ENCODE measurements around the gene PDLIM1.
"Not testable (repeated sequence)": the region's sequence is repeated elsewhere in the genome, so short reads cannot be mapped to it uniquely, and the experiment has no call there.

The PDLIM1 gene

DNA sequence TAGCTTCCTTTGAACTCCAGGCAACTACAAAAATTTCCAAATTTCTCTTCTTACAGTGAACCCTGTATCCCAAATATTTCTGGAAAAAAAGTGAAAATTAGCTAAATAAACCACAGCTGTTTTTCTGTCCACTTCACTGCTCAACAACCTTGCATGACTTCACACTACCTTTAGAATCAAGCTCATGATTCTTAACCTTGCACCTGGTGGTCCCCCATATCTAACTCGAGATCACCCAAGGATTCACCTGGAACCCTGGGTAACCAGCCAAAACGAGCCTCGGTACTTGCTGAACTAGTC lies 47.5 kb downstream of the PDLIM1 start:
- H3K9me3 ChIP-seq (ENCODE audit: control insufficient read depth, low read length) = no peaks in the 10 kb centered on the region
- no peak overlapping the region for H3K4me3 ChIP-seq (ENCODE audit: insufficient read depth, low read depth, low read length, poor library complexity, severe bottlenecking)
- no peak overlapping the region for H3K27ac ChIP-seq (ENCODE audit: insufficient read depth, low read length, poor library complexity, severe bottlenecking)
- no peaks in the 10 kb centered on the region for H3K4me1 ChIP-seq (ENCODE audit: control insufficient read depth, insufficient read depth, low read length, poor library complexity, severe bottlenecking)
- H3K36me3 ChIP-seq (ENCODE audit: control insufficient read depth, insufficient read depth, low read length) = no peaks in the 10 kb centered on the region
- DNase-seq = no peak
- no peaks in the 10 kb centered on the region for H3K27me3 ChIP-seq (replicated peaks; ENCODE audit: control insufficient read depth, insufficient read depth, low read length, poor library complexity, severe bottlenecking)

DNA sequence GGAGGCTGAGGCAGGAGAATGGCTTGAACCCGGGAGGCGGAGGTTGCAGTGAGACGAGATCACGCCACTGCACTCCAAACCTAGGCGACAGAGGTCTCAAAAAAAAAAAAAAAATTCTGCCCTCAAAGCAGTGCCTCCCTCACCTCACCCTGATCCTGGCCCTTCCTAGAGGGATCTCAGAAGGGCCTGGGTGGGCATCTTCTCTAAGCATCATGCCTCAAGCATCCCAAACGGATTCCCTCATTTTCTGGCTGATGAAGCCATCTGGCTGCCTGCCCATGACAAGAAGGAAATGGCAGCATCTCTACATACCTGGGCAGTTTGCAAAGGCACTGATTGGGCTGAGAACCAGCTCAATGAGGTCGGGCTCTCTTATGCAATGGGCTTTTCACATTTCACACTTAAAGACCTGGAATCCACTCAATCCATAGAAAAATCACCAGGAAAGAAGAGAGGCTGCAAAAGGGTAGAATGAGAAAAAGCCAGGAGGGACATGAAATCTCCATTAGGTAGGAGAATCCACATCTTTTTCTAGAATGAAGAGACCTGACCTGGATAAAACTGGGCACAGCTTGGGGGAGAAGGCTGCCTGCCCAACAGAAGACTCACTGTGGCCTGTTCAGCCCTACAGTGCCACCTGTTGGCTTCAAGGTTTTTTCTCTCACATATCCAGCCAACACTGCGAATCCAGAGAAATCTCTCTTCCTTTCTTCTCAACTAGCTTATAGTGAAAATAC lies 48.1 kb downstream of the PDLIM1 start:
- H3K27me3 ChIP-seq (replicated peaks; ENCODE audit: control insufficient read depth, insufficient read depth, low read length, poor library complexity, severe bottlenecking) = no peaks in the 10 kb centered on the region
- H3K4me1 ChIP-seq (ENCODE audit: control insufficient read depth, insufficient read depth, low read length, poor library complexity, severe bottlenecking) = no peaks in the 10 kb centered on the region
- no peaks in the 10 kb centered on the region for H3K36me3 ChIP-seq (ENCODE audit: control insufficient read depth, insufficient read depth, low read length)
- no peak overlapping the region for H3K27ac ChIP-seq (ENCODE audit: insufficient read depth, low read length, poor library complexity, severe bottlenecking)
- no peaks in the 10 kb centered on the region for H3K9me3 ChIP-seq (ENCODE audit: control insufficient read depth, low read length)
- DNase-seq = no peak
- H3K4me3 ChIP-seq (ENCODE audit: insufficient read depth, low read depth, low read length, poor library complexity, severe bottlenecking) = no peak overlapping the region

DNA sequence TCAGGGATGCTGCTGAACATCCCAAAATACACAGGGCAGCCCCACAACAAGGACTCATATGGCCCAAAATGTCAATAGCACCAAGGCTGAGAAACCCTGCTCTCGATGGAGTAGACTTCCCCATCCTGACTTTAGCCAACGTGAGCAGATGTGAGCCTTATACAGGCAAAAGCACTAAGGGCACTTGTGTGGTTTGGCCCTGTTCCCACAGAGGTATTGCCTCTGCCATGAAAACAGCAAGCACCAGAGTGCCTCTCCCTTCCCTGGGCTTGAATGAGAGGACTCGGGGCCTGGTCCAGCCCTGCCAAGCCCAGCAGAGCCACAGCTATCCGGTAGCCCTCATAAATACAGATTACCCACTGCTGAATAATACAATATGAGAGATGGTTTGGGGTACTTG lies 49.3 kb downstream of the PDLIM1 start:
- Histone ChIP-seq H3K4me3 (ENCODE audit: insufficient read depth, low read depth, low read length, poor library complexity, severe bottlenecking) (no peak overlapping the region), H3K36me3 (ENCODE audit: control insufficient read depth, insufficient read depth, low read length) (no peaks in the 10 kb centered on the region)
- DNase-seq = no peak

DNA sequence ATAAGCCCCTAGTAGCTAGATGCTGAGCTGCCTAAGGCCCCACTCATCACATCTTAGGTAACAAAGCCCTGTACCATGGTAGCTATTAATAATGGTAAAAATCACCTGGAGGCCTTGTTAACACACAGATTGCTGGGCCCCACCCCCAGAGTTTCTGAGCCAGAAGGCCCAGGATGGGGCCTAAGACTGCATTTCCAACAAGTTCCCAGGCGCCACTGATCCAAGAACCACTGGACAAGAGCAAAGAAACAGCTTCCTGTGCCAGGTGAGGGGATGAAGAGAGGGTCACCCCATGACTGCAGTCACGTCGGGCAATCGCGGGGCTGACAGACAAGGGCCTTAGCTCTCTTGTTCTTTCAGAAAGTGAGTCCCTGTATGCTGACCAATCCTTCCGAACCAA lies 50.0 kb downstream of the PDLIM1 start:
- Histone ChIP-seq H3K27me3 (replicated peaks; ENCODE audit: control insufficient read depth, insufficient read depth, low read length, poor library complexity, severe bottlenecking) (no peaks in the 10 kb centered on the region), H3K9me3 (ENCODE audit: control insufficient read depth, low read length) (no peaks in the 10 kb centered on the region), H3K36me3 (ENCODE audit: control insufficient read depth, insufficient read depth, low read length) (no peaks in the 10 kb centered on the region), H3K4me3 (ENCODE audit: insufficient read depth, low read depth, low read length, poor library complexity, severe bottlenecking) (no peak overlapping the region), H3K27ac (ENCODE audit: insufficient read depth, low read length, poor library complexity, severe bottlenecking) (no peak overlapping the region), H3K4me1 (ENCODE audit: control insufficient read depth, insufficient read depth, low read length, poor library complexity, severe bottlenecking) (no peaks in the 10 kb centered on the region)
- DNase-seq = no peak

More for the DNA sequence above, 49.3 kb downstream of the PDLIM1 start:
- no peaks in the 10 kb centered on the region for H3K27me3 ChIP-seq (replicated peaks; ENCODE audit: control insufficient read depth, insufficient read depth, low read length, poor library complexity, severe bottlenecking)
- no peaks in the 10 kb centered on the region for H3K4me1 ChIP-seq (ENCODE audit: control insufficient read depth, insufficient read depth, low read length, poor library complexity, severe bottlenecking)
- no peaks in the 10 kb centered on the region for H3K9me3 ChIP-seq (ENCODE audit: control insufficient read depth, low read length)
- no peak overlapping the region for H3K27ac ChIP-seq (ENCODE audit: insufficient read depth, low read length, poor library complexity, severe bottlenecking)

DNA sequence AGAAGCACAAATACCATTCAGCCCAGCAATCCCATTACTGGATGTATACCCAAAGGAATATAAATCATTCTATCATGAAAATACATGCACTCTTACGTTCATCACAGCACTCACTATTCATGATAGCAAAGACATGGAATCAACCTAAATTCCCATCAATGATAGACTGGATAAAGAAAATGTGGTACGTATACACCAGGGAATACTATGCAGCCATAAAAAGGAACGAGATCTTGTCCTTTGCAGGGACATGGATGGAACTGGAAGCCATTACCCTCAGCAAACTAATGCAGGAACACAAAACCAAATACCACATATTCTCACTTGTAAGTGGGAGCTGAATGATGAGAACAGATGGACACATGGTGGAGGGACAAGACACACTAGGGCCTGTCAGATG lies 50.7 kb downstream of the PDLIM1 start:
- H3K4me1 ChIP-seq (ENCODE audit: control insufficient read depth, insufficient read depth, low read length, poor library complexity, severe bottlenecking); H3K9me3 ChIP-seq (ENCODE audit: control insufficient read depth, low read length); H3K27me3 ChIP-seq (replicated peaks; ENCODE audit: control insufficient read depth, insufficient read depth, low read length, poor library complexity, severe bottlenecking); H3K4me3 ChIP-seq (ENCODE audit: insufficient read depth, low read depth, low read length, poor library complexity, severe bottlenecking); H3K36me3 ChIP-seq (ENCODE audit: control insufficient read depth, insufficient read depth, low read length); DNase-seq; H3K27ac ChIP-seq (ENCODE audit: insufficient read depth, low read length, poor library complexity, severe bottlenecking): not testable (repeated sequence)

DNA sequence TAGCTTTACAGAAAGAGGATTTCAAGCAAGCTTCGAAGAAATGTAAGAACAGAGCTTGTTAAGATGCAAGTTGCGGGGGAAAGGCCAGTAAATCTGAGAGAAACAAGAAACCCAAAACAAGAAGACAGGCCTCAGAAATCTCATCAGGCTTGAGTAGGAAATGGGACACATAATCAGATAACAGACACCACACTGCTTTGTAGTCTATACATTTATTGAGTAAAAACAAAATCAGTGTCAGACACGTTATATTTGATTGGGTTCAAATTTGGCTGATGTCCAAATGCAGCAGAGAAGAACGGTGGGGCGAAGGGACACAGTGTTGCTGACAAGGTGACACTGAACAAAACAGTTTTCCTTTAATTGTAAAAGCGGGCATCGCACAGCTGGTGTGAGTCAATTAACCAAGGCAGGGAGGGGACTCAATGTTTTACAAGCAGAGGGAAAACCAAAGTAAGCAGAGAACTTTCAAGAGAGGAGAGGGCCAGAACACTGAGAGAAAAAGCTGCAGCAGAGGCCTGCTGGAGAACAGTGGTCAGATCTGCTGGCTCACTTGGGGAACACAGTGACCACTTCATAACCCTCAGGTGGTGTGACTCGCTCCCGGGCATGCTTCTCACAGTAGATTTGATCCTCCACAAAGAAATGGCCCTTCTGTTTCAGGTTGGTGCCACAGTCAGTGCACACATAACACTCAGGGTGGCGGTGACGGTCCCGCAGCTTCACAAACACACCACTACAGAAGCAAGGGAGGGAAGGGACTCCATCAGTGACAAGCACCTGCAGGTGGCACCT lies 53.2 kb downstream of the PDLIM1 start:
- H3K36me3 ChIP-seq (ENCODE audit: control insufficient read depth, insufficient read depth, low read length) = no peaks in the 10 kb centered on the region
- no peaks in the 10 kb centered on the region for H3K4me1 ChIP-seq (ENCODE audit: control insufficient read depth, insufficient read depth, low read length, poor library complexity, severe bottlenecking)
- no peak for DNase-seq
- no peaks in the 10 kb centered on the region for H3K27me3 ChIP-seq (replicated peaks; ENCODE audit: control insufficient read depth, insufficient read depth, low read length, poor library complexity, severe bottlenecking)
- no peak overlapping the region for H3K4me3 ChIP-seq (ENCODE audit: insufficient read depth, low read depth, low read length, poor library complexity, severe bottlenecking)
- H3K9me3 ChIP-seq (ENCODE audit: control insufficient read depth, low read length) = no peaks in the 10 kb centered on the region
- H3K27ac ChIP-seq (ENCODE audit: insufficient read depth, low read length, poor library complexity, severe bottlenecking) = no peak overlapping the region

DNA sequence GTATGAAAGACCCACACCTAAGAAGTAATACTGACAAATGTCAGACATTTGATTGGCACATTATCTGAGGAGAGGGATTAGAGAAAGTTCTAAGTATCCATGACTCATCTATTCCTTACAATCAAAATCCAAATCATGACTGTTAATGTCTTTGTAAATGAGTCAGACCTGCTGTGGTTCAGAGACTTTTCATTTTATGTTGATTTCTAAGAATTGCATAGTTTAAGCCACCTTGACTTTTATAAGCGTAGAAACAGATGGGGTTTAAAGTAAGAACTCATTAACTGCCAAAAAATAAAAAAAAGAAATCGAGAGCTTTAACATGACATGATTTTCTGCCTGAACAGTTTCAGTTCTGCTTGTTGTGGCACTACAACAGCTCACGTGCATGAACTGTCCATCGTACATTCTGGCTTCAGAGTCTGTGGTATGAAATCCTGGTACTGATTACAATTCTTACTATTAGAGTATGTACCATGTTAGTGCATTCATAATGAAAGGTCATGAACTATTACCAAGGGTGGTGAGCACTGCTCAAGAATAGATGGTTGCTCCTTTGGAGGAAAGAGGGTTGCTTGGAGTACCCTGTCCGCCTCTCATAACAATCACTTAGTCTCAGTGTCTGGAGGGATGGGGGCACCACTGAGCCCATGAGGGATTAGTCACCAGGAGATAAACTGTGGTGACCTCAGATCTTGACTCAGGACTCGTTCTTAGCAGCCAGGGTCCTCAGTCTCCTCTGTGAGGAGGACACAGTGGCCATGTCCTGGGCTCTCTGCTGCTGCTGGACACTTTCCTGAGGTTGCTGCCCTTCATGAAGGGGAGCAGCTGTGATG lies 54.5 kb downstream of the PDLIM1 start:
- H3K9me3 ChIP-seq (ENCODE audit: control insufficient read depth, low read length) = no peaks in the 10 kb centered on the region
- no peaks in the 10 kb centered on the region for H3K27me3 ChIP-seq (replicated peaks; ENCODE audit: control insufficient read depth, insufficient read depth, low read length, poor library complexity, severe bottlenecking)
- H3K4me3 ChIP-seq (ENCODE audit: insufficient read depth, low read depth, low read length, poor library complexity, severe bottlenecking) = no peak overlapping the region
- DNase-seq = no peak
- H3K4me1 ChIP-seq (ENCODE audit: control insufficient read depth, insufficient read depth, low read length, poor library complexity, severe bottlenecking) = no peaks in the 10 kb centered on the region
- no peaks in the 10 kb centered on the region for H3K36me3 ChIP-seq (ENCODE audit: control insufficient read depth, insufficient read depth, low read length)
- H3K27ac ChIP-seq (ENCODE audit: insufficient read depth, low read length, poor library complexity, severe bottlenecking) = no peak overlapping the region

DNA sequence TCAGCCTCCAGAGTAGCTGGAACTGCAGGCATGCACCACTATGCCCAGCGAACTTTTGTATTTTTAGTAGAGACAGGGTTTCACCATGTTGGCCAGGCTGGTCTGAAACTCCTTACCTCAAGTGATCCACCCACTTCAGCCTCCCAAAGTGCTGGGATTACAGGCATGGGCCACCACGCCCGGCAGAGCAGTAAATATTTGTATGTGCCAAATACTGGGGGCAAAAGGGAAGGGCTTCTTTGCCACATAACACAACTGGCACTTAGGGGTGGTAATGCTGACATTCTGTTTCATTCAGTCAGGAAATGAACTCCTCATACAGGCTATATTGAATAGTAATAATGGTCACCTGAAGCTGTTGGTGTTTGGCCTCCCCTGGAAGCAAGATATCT lies 55.1 kb downstream of the PDLIM1 start:
- Histone ChIP-seq H3K4me1 (ENCODE audit: control insufficient read depth, insufficient read depth, low read length, poor library complexity, severe bottlenecking) (no peaks in the 10 kb centered on the region), H3K27ac (ENCODE audit: insufficient read depth, low read length, poor library complexity, severe bottlenecking) (no peak overlapping the region), H3K27me3 (replicated peaks; ENCODE audit: control insufficient read depth, insufficient read depth, low read length, poor library complexity, severe bottlenecking) (no peaks in the 10 kb centered on the region), H3K36me3 (ENCODE audit: control insufficient read depth, insufficient read depth, low read length) (no peaks in the 10 kb centered on the region), H3K9me3 (ENCODE audit: control insufficient read depth, low read length) (no peaks in the 10 kb centered on the region), H3K4me3 (ENCODE audit: insufficient read depth, low read depth, low read length, poor library complexity, severe bottlenecking) (no peak overlapping the region)
- no peak for DNase-seq

DNA sequence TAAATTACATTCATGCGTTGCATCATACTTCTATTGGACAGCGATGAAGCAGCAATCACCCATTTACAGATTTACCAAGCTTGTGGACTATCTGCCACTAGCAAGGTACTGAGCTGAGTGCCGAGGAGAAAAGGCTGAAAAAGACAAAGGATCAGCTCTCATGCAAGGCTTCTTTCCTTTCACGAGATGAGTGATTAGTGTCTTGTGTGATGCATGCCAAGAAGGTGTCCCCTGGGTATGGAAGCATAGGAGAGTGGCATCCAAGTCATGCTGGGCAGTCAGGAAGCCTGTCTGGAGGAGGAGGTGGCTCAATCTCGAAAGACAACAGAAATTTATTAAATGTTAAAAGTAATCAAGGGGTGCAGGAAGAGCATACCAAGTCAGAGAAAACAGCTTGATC lies 55.9 kb downstream of the PDLIM1 start:
- no peak overlapping the region for H3K27ac ChIP-seq (ENCODE audit: insufficient read depth, low read length, poor library complexity, severe bottlenecking)
- no peaks in the 10 kb centered on the region for H3K27me3 ChIP-seq (replicated peaks; ENCODE audit: control insufficient read depth, insufficient read depth, low read length, poor library complexity, severe bottlenecking)
- H3K9me3 ChIP-seq (ENCODE audit: control insufficient read depth, low read length) = no peaks in the 10 kb centered on the region
- no peak for DNase-seq
- no peaks in the 10 kb centered on the region for H3K36me3 ChIP-seq (ENCODE audit: control insufficient read depth, insufficient read depth, low read length)
- H3K4me3 ChIP-seq (ENCODE audit: insufficient read depth, low read depth, low read length, poor library complexity, severe bottlenecking) = no peak overlapping the region
- no peaks in the 10 kb centered on the region for H3K4me1 ChIP-seq (ENCODE audit: control insufficient read depth, insufficient read depth, low read length, poor library complexity, severe bottlenecking)

All from effector memory CD4-positive, alpha-beta T cell (primary cell).